Keratinocyte (primary cell): Measurements from ENCODE around the gene CACNA1B.
"Not testable (repeated sequence)": the region's sequence is repeated elsewhere in the genome, so short reads cannot be mapped to it uniquely, and the experiment has no call there.

Source experiments
- EZH2 ChIP-seq: IDR thresholded peaks from one replicate; pipeline ENCODE4 v1.6.1; 2012; ENCODE audit warnings: inconsistent platforms, mild to moderate bottlenecking, low read length, moderate library complexity
- TF ChIP-seq, protein P1 (sequence below), 3 experiments: IDR thresholded peaks in 1 of 3; conservative IDR thresholded peaks in 1 of 3; optimal IDR thresholded peaks in 1 of 3; 2 replicates in 2 of 3; 3 replicates in 1 of 3; pipeline versions ENCODE3 to v1.5.1; 2011; ENCODE audit warnings: low read length in 3 of 3, mild to moderate bottlenecking in 3 of 3, moderate library complexity in 2 of 3, control low read depth in 1 of 3, inconsistent platforms in 1 of 3; ENCODE audit not compliant: insufficient read depth in 2 of 3; ENCODE audit errors: extremely low read depth in 1 of 3

GRCh38 chr9:138166793-138167192, 289.2 kb downstream of the CACNA1B start:
- TF ChIP-seq, protein P1, sequence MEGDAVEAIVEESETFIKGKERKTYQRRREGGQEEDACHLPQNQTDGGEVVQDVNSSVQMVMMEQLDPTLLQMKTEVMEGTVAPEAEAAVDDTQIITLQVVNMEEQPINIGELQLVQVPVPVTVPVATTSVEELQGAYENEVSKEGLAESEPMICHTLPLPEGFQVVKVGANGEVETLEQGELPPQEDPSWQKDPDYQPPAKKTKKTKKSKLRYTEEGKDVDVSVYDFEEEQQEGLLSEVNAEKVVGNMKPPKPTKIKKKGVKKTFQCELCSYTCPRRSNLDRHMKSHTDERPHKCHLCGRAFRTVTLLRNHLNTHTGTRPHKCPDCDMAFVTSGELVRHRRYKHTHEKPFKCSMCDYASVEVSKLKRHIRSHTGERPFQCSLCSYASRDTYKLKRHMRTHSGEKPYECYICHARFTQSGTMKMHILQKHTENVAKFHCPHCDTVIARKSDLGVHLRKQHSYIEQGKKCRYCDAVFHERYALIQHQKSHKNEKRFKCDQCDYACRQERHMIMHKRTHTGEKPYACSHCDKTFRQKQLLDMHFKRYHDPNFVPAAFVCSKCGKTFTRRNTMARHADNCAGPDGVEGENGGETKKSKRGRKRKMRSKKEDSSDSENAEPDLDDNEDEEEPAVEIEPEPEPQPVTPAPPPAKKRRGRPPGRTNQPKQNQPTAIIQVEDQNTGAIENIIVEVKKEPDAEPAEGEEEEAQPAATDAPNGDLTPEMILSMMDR (optimal IDR thresholded peaks at IDR 0.05 in 1 of 3, IDR thresholded peaks at IDR 0.05 in 1 of 3, conservative IDR thresholded peaks at IDR 0.05 in 1 of 3; ENCODE audit: extremely low read depth in 1 of 3, insufficient read depth in 2 of 3, low read length in 3 of 3) = not testable (repeated sequence)
- TF ChIP-seq EZH2 = not testable (repeated sequence)
